ENCODE results near the gene VAV3. TPM values are rescaled to one million over a fixed set of nuclear protein-coding genes. Genes with fewer than 3 reads are reported as not detected.

Gene VAV3
- total RNA-seq, 1 experiment from 2014 or later: 10.0 TPM

DNA sequence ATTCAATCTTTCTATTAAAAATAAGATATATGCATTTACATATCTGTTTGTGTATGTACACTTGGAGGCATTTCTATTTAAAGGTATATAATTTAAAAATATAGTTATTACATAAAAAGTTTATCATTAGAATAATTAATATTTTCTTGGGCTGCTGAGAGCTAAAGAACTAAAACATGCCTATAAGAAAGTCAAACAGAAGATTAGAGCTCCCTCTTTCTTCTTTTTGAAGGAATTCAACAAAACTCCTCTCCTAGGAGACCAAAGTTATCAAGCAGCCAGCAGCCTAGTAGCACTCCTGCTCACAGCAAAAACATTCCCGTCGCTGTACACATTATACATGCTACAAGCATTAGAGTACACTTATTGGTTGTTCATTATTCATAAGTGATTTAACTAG lies 216.4 kb downstream of the VAV3 start:
- POLR2A ChIA-PET: no interaction called here
- Mint-ChIP-seq H3K36me3 (no peaks in the 10 kb centered on the region), H3K27me3 (ENCODE audit: low read depth) (no peaks in the 10 kb centered on the region), H3K4me1 (peaks cover 19% of the 10 kb centered on the region), H3K27ac (no peak overlapping the region), H3K4me3 (no peak overlapping the region), H3K9me3 (no peaks in the 10 kb centered on the region)
- ATAC-seq (no peak), DNase-seq (ENCODE audit: low spot score) (no peak)
- TF ChIP-seq TP53 (CRISPR knock-in tag; IDR thresholded peaks at IDR 0.05) (no peak), RORB (CRISPR knock-in tag; IDR thresholded peaks at IDR 0.05) (no peak), GTF2I (CRISPR knock-in tag; conservative IDR thresholded peaks at IDR 0.05) (no peak), NR2C2 (CRISPR knock-in tag; IDR thresholded peaks at IDR 0.05) (no peak)
- TF ChIP-seq, protein P1, sequence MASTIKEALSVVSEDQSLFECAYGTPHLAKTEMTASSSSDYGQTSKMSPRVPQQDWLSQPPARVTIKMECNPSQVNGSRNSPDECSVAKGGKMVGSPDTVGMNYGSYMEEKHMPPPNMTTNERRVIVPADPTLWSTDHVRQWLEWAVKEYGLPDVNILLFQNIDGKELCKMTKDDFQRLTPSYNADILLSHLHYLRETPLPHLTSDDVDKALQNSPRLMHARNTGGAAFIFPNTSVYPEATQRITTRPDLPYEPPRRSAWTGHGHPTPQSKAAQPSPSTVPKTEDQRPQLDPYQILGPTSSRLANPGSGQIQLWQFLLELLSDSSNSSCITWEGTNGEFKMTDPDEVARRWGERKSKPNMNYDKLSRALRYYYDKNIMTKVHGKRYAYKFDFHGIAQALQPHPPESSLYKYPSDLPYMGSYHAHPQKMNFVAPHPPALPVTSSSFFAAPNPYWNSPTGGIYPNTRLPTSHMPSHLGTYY (CRISPR knock-in tag; IDR thresholded peaks at IDR 0.05): no peak
- CTCF ChIA-PET: interaction anchor here (0.5 to 2.4 kb wide), 9 partner anchors 9 to 472 kb away, joined by 3 to 15 read pairs (median 4); no protein-coding TSS in a partner anchor

DNA sequence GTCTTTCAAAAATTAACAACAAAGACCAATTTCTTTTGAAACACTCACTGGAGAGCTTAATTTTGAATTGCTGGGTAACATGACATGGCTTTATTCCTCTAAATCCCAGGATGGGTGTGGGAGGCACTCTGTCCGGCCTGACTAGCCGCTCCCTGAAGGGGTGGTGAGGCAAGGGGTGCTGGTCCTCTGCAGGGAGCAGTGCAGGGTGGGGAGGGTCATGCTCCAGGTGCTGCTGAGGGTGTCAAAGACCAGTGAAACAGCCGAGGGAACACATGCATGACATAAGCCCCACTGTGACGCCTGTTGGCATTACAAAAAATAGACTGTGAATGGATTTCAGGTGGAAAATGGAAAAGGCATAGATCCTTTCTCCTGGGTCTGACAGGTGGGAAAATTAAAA lies 223.7 kb downstream of the VAV3 start:
- TF ChIP-seq, protein P2, sequence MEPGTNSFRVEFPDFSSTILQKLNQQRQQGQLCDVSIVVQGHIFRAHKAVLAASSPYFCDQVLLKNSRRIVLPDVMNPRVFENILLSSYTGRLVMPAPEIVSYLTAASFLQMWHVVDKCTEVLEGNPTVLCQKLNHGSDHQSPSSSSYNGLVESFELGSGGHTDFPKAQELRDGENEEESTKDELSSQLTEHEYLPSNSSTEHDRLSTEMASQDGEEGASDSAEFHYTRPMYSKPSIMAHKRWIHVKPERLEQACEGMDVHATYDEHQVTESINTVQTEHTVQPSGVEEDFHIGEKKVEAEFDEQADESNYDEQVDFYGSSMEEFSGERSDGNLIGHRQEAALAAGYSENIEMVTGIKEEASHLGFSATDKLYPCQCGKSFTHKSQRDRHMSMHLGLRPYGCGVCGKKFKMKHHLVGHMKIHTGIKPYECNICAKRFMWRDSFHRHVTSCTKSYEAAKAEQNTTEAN (CRISPR knock-in tag; IDR thresholded peaks at IDR 0.05): no peak
- TF ChIP-seq RELA (CRISPR knock-in tag; IDR thresholded peaks at IDR 0.05; ENCODE audit: borderline replicate concordance) (no peak), SMAD4 (CRISPR knock-in tag; IDR thresholded peaks at IDR 0.05) (no peak), TEAD1 (CRISPR knock-in tag; IDR thresholded peaks at IDR 0.05) (no peak)
- TF ChIP-seq, protein P3, sequence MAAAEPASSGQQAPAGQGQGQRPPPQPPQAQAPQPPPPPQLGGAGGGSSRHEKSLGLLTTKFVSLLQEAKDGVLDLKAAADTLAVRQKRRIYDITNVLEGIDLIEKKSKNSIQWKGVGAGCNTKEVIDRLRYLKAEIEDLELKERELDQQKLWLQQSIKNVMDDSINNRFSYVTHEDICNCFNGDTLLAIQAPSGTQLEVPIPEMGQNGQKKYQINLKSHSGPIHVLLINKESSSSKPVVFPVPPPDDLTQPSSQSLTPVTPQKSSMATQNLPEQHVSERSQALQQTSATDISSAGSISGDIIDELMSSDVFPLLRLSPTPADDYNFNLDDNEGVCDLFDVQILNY (CRISPR knock-in tag; IDR thresholded peaks at IDR 0.05): no peak
- Mint-ChIP-seq H3K27me3 (ENCODE audit: low read depth) (no peaks in the 10 kb centered on the region), H3K4me3 (no peak overlapping the region), H3K27ac (no peak overlapping the region), H3K4me1 (peaks cover 19% of the 10 kb centered on the region), H3K36me3 (no peaks in the 10 kb centered on the region), H3K9me3 (no peaks in the 10 kb centered on the region)
- POLR2A ChIA-PET: no interaction called here
- DNase-seq (ENCODE audit: low spot score): no peak
- ATAC-seq: no peak
- CTCF ChIA-PET: interaction anchor here (1.6 kb wide), 1 partner anchor 9 kb away, joined by 4 read pairs; no protein-coding TSS in a partner anchor

DNA sequence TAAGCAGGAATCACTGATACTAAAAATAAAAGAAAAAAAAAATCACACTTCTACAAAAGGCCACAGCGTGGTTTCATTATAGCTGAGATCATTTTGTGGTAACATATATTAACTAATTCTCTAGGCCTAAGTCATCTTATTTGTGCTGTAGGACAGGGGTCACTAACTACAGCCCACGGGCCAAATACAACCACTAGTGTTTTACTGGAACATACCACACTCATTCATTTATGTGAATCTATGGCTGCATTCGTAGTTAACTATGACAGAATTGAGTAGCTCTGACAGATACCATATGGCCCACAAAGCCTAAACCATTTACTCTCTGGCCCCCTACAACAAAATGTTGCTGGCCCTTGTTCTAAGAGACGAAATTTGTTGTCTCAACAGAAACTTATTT lies 224.4 kb downstream of the VAV3 start:
- no peaks in the 10 kb centered on the region for H3K9me3 Mint-ChIP-seq
- ATAC-seq: no peak
- no peaks in the 10 kb centered on the region for H3K27me3 Mint-ChIP-seq (ENCODE audit: low read depth)
- no peaks in the 10 kb centered on the region for H3K36me3 Mint-ChIP-seq
- POLR2A ChIA-PET: no interaction called here
- H3K4me3 Mint-ChIP-seq: no peak overlapping the region
- CTCF ChIA-PET: interaction anchor here (1.6 kb wide), 1 partner anchor 10 kb away, joined by 4 read pairs; no protein-coding TSS in a partner anchor
- H3K27ac Mint-ChIP-seq: no peak overlapping the region
- H3K4me1 Mint-ChIP-seq: peaks cover 19% of the 10 kb centered on the region
- TF ChIP-seq, protein P4, sequence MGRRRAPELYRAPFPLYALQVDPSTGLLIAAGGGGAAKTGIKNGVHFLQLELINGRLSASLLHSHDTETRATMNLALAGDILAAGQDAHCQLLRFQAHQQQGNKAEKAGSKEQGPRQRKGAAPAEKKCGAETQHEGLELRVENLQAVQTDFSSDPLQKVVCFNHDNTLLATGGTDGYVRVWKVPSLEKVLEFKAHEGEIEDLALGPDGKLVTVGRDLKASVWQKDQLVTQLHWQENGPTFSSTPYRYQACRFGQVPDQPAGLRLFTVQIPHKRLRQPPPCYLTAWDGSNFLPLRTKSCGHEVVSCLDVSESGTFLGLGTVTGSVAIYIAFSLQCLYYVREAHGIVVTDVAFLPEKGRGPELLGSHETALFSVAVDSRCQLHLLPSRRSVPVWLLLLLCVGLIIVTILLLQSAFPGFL (CRISPR knock-in tag; IDR thresholded peaks at IDR 0.05; ENCODE audit: borderline replicate concordance): no peak
- TF ChIP-seq, protein P3 (CRISPR knock-in tag; IDR thresholded peaks at IDR 0.05): no peak
- no peak for TF ChIP-seq ZNF423 (CRISPR knock-in tag; IDR thresholded peaks at IDR 0.05)
- TF ChIP-seq, protein P5, sequence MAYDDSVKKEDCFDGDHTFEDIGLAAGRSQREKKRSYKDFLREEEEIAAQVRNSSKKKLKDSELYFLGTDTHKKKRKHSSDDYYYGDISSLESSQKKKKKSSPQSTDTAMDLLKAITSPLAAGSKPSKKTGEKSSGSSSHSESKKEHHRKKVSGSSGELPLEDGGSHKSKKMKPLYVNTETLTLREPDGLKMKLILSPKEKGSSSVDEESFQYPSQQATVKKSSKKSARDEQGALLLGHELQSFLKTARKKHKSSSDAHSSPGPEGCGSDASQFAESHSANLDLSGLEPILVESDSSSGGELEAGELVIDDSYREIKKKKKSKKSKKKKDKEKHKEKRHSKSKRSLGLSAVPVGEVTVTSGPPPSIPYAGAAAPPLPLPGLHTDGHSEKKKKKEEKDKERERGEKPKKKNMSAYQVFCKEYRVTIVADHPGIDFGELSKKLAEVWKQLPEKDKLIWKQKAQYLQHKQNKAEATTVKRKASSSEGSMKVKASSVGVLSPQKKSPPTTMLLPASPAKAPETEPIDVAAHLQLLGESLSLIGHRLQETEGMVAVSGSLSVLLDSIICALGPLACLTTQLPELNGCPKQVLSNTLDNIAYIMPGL (CRISPR knock-in tag; IDR thresholded peaks at IDR 0.05): no peak
- no peak for TF ChIP-seq ETV6 (CRISPR knock-in tag; IDR thresholded peaks at IDR 0.05)
- TF ChIP-seq, protein P6, sequence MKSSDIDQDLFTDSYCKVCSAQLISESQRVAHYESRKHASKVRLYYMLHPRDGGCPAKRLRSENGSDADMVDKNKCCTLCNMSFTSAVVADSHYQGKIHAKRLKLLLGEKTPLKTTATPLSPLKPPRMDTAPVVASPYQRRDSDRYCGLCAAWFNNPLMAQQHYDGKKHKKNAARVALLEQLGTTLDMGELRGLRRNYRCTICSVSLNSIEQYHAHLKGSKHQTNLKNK (CRISPR knock-in tag; IDR thresholded peaks at IDR 0.05): no peak
- DNase-seq (ENCODE audit: low spot score): no peak

All from WTC11 (cell line).